HCT116 (cell line): ENCODE results near the gene WDR83. TPM values are rescaled to one million over a fixed set of nuclear protein-coding genes. Genes with fewer than 3 reads are reported as not detected.

Source experiments
- ATAC-seq: fragments of 200-7000 bp; cut with Tn5 transposase; 2 replicates; pipeline ENCODE4 v1.9.1; 2020; ENCODE audit warnings: mild to moderate bottlenecking, moderate library complexity
- BruUV-seq: library from RNA; stranded (reverse); fragments of 400-500 nt; replicated peaks from 2 replicates; lab custom pipeline; 2021; lab: Mats Ljungman, UMichigan
- CTCF ChIA-PET: fragments of 300-600 bp; sonication (Branson Sonifier 250); formaldehyde crosslinking; loops from one replicate; lab custom pipeline; 2021; ENCODE audit warnings: antibody characterized with exemption; lab: Charles Lee
- POLR2A ChIA-PET: fragments of 300-600, 350-600 bp; sonication (Branson Sonifier 250); formaldehyde crosslinking; loops from one replicate; lab custom pipeline; 2021; ENCODE audit warnings: antibody characterized with exemption; lab: Charles Lee
- RAD21 ChIA-PET, 2 experiments: fragments of 300-600 bp; sonication (Branson Sonifier 250); formaldehyde crosslinking; loops; one replicate each; lab custom pipeline; 2023; ENCODE audit warnings: low total read pairs in 2 of 2; ENCODE audit not compliant: uncharacterized antibody in 2 of 2, unreplicated experiment in 2 of 2, low non-redundant PET in 1 of 2; lab: Charles Lee
- DNase-seq: peaks from one replicate; pipeline ENCODE4 v3.0.0-alpha.2; 2010; ENCODE audit warnings: low read depth, low spot score
- H2AFZ ChIP-seq: fragments of 200-600 bp; shearing (Covaris generic), sonication (generic); 2 replicates; pipeline ENCODE4 v1.6.1; 2017; ENCODE audit warnings: low read depth, mixed run types, mixed read lengths, antibody characterized with exemption, low read length; ENCODE audit not compliant: poor library complexity, severe bottlenecking
- H3K27ac ChIP-seq: 2 replicates; pipeline ENCODE4 v1.5.1; 2012; ENCODE audit warnings: low read depth, low read length
- H3K27me3 ChIP-seq: fragments of 200-600 bp; sonication (generic); 2 replicates; pipeline ENCODE4 v1.6.1; 2016; ENCODE audit warnings: mixed run types, low read length, mixed read lengths; ENCODE audit not compliant: insufficient read depth
- H3K36me3 ChIP-seq, 2 experiments: fragments of 200-500 bp in 1 of 2; fragments of 200-600 bp in 1 of 2; sonication (Bioruptor generic) in 1 of 2; sonication (generic) in 1 of 2; 2 replicates each; pipeline versions ENCODE4 v1.5.1 to v1.6.1; 2014 to 2016; ENCODE audit warnings: low read length in 2 of 2, inconsistent platforms in 1 of 2, mixed read lengths in 1 of 2, mixed run types in 1 of 2; ENCODE audit not compliant: insufficient read depth in 2 of 2, control insufficient read depth in 1 of 2
- H3K4me1 ChIP-seq, 2 experiments: fragments of 200-600 bp in 1 of 2; sonication (generic) in 1 of 2; 2 replicates each; pipeline versions ENCODE4 v1.5.1 to v1.6.1; 2012 to 2017; ENCODE audit warnings: low read length in 2 of 2, inconsistent platforms in 1 of 2, mild to moderate bottlenecking in 1 of 2, mixed read lengths in 1 of 2, mixed run types in 1 of 2, moderate library complexity in 1 of 2; ENCODE audit not compliant: insufficient read depth in 2 of 2, control insufficient read depth in 1 of 2
- H3K4me2 ChIP-seq: fragments of 200-600 bp; sonication (generic); 2 replicates; pipeline ENCODE4 v1.6.1; 2017; ENCODE audit warnings: mixed run types, low read length, mixed read lengths
- H3K4me3 ChIP-seq, 2 experiments: fragments of 200-600 bp in 1 of 2; sonication (generic) in 1 of 2; replicated peaks in 1 of 2; 2 replicates each; pipeline ENCODE4 v1.5.1; 2011 to 2016; ENCODE audit warnings: low read length in 2 of 2, control low read depth in 1 of 2, low read depth in 1 of 2, mild to moderate bottlenecking in 1 of 2, mixed read lengths in 1 of 2, mixed run types in 1 of 2
- H3K79me2 ChIP-seq: fragments of 200-600 bp; sonication (generic); 2 replicates; pipeline ENCODE4 v1.6.1; 2017; ENCODE audit warnings: mild to moderate bottlenecking, mixed run types, low read length, moderate library complexity, mixed read lengths; ENCODE audit not compliant: insufficient read depth
- H3K9ac ChIP-seq: fragments of 200-600 bp; sonication (generic); 2 replicates; pipeline ENCODE4 v1.6.1; 2016; ENCODE audit warnings: low read length, mixed read lengths
- H3K9me2 ChIP-seq: fragments of 200-600 bp; sonication (generic), shearing (Covaris generic); 2 replicates; pipeline ENCODE4 v1.6.1; 2017; ENCODE audit warnings: mixed run types, mild to moderate bottlenecking, moderate library complexity; ENCODE audit not compliant: insufficient read depth
- H3K9me3 ChIP-seq, 2 experiments: fragments of 200-500 bp in 1 of 2; fragments of 200-600 bp in 1 of 2; sonication (Bioruptor generic) in 1 of 2; sonication (generic) in 1 of 2; 2 replicates each; pipeline ENCODE4 v1.6.1; 2014 to 2017; ENCODE audit warnings: low read length in 2 of 2, mixed read lengths in 2 of 2, inconsistent platforms in 1 of 2, low read depth in 1 of 2, mild to moderate bottlenecking in 1 of 2, mixed run types in 1 of 2, moderate library complexity in 1 of 2; ENCODE audit not compliant: control insufficient read depth in 1 of 2, insufficient read depth in 1 of 2
- H4K20me1 ChIP-seq: fragments of 200-600 bp; sonication (generic), shearing (Covaris generic); 2 replicates; pipeline ENCODE4 v1.6.1; 2017; ENCODE audit warnings: mixed run types, mild to moderate bottlenecking, moderate library complexity; ENCODE audit not compliant: insufficient read depth
- CBX3 ChIP-seq: IDR thresholded peaks from 2 replicates; pipeline ENCODE4 v1.6.1; 2012; ENCODE audit warnings: low read depth
- CTCF ChIP-seq, 3 experiments: fragments of 200-600 bp in 1 of 3; sonication (generic) in 1 of 3; IDR thresholded peaks in 2 of 3; conservative IDR thresholded peaks in 1 of 3; 2 replicates each; pipeline ENCODE4 v1.5.1; 2012 to 2017; ENCODE audit warnings: low read depth in 2 of 3, low read length in 2 of 3, antibody characterized with exemption in 1 of 3, borderline replicate concordance in 1 of 3, control low read depth in 1 of 3, mild to moderate bottlenecking in 1 of 3, mixed read lengths in 1 of 3, mixed run types in 1 of 3, moderate library complexity in 1 of 3; ENCODE audit not compliant: insufficient read depth in 1 of 3
- ELF1 ChIP-seq: IDR thresholded peaks from 2 replicates; pipeline ENCODE4 v1.6.1; 2012; ENCODE audit warnings: low read depth, borderline replicate concordance
- FOSL1 ChIP-seq: IDR thresholded peaks from 2 replicates; pipeline ENCODE4 v1.6.1; 2012; ENCODE audit warnings: low read depth
- JUND ChIP-seq: IDR thresholded peaks from 2 replicates; pipeline ENCODE4 v1.6.1; 2012
- POLR2A ChIP-seq: IDR thresholded peaks from 2 replicates; pipeline ENCODE4 v1.7.0; 2011; ENCODE audit warnings: borderline replicate concordance; ENCODE audit not compliant: insufficient read depth, insufficient read length; ENCODE audit errors: extremely low read depth
- POLR2AphosphoS5 ChIP-seq: IDR thresholded peaks from 2 replicates; pipeline ENCODE4 v1.6.1; 2011; ENCODE audit warnings: mild to moderate bottlenecking, low read depth, low read length, moderate library complexity
- RAD21 ChIP-seq: IDR thresholded peaks from 2 replicates; pipeline ENCODE4 v1.6.1; 2012; ENCODE audit warnings: low read depth, mild to moderate bottlenecking
- REST ChIP-seq: IDR thresholded peaks from 2 replicates; pipeline ENCODE4 v1.6.1; 2012; ENCODE audit warnings: low read depth
- SIN3A ChIP-seq: IDR thresholded peaks from 2 replicates; pipeline ENCODE4 v1.6.1; 2012; ENCODE audit warnings: low read depth
- TCF7L2 ChIP-seq: IDR thresholded peaks from 2 replicates; pipeline ENCODE4 v1.7.0; 2011; ENCODE audit warnings: borderline replicate concordance, inconsistent platforms; ENCODE audit not compliant: insufficient read depth, insufficient read length; ENCODE audit errors: extremely low read depth
- YY1 ChIP-seq: IDR thresholded peaks from 2 replicates; pipeline ENCODE4 v1.6.1; 2011; ENCODE audit warnings: low read length, low read depth, moderate library complexity, mild to moderate bottlenecking; ENCODE audit not compliant: insufficient replicate concordance; ENCODE audit errors: extremely low read depth
- ZNF274 ChIP-seq: fragments of 200-500 bp; sonication (Bioruptor generic); IDR thresholded peaks from 2 replicates; pipeline ENCODE4 v1.6.1; 2014; ENCODE audit warnings: mild to moderate bottlenecking, low read depth, low read length, inconsistent platforms
- intact Hi-C: fragments of 100-400 bp; cut with micrococcal nuclease; formaldehyde crosslinking; loops from 2 replicates; pipeline ENCODE4 v1.10.0; 2022
- total RNA-seq: library from RNA; stranded (reverse); gene quantifications from one replicate; pipeline ENCODE4 v1.2.1, GENCODE V29; 2021; ENCODE audit not compliant: unreplicated experiment
- TF ChIP-seq, protein P1 (sequence below): IDR thresholded peaks from 2 replicates; pipeline ENCODE4 v1.6.1; 2012

Gene WDR83
- total RNA-seq, 1 experiment from 2014 or later = 20.1 TPM

DNA sequence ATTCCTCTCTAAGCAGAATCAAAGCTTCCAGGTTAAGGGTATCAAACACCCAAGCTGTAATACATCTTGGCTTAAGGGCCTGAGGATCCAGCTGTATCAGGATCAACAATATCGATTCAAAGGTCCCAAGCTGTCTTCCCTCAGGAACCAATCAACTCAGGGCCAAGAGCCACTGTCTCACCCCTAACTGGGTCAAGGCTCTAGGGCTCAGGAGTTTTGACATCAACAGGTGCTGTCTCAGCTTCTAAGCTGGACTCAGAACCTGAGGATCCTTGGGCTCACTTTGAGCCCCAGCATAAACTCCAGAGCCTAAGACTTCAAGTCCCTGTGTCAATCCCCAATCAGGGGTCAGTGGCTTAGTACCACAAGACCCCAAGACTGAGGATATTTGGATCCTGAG lies 28.9 kb downstream of the WDR83 start:
- H3K9ac ChIP-seq = peak overlapping the region; percentile 90
- intact Hi-C loops = no loop called here
- peaks cover 9 to 23% of the 10 kb centered on the region in 2 experiments; a peak in 3 of 4 replicates for H3K4me1 ChIP-seq
- peaks cover 10% of the 10 kb centered on the region; the same call in 1 of the 2 replicates for H3K79me2 ChIP-seq
- no peak overlapping the region for H2AFZ ChIP-seq
- RAD21 ChIA-PET = no interaction called here
- no peaks in the 10 kb centered on the region for H4K20me1 ChIP-seq
- no peak overlapping the region for H3K27ac ChIP-seq
- no peaks in the 10 kb centered on the region for H3K9me3 ChIP-seq
- no TSS peak for BruUV-seq
- H3K9me2 ChIP-seq = no peaks in the 10 kb centered on the region
- ATAC-seq = no peak
- H3K4me3 ChIP-seq = peak overlapping the region; percentile 88 to 92
- TF ChIP-seq ELF1 (no peak), JUND (no peak), YY1 (no peak), POLR2A (no peak), POLR2AphosphoS5 (no peak)
- TF ChIP-seq, all 23 proteins: peak for 0
- DNase-seq = no peak
- POLR2A ChIA-PET = no interaction called here
- Histone ChIP-seq H3K36me3 (peaks cover 8 to 12% of the 10 kb centered on the region in 2 experiments; a peak in 3 of 4 replicates), H3K4me2 (peak overlapping the region; percentile 93), H3K27me3 (no peaks in the 10 kb centered on the region)
- CTCF ChIA-PET = no interaction called here

DNA sequence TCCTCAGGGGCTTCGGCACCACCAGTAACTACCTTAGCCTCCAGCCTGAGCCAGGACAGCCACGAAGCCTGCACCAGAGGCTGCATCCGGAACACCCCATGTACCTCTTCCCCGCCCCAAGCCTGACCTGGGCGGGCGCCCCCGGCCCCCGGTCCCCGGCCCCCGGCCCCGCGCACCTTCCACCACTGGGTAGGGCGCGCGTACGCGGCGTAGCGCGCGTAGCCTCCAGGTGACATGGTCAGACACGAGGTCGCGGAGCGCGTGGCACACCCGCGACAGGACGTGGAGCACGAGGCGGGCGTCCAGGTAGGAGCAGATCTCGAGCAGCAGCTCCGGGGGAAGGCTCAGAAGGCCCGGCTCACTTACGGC lies 29.4 kb downstream of the WDR83 start:
- Histone ChIP-seq H2AFZ (no peak overlapping the region), H3K9me2 (no peaks in the 10 kb centered on the region)
- CTCF ChIA-PET = no interaction called here
- ATAC-seq = peak; percentile 46
- RAD21 ChIA-PET = no interaction called here
- TF ChIP-seq POLR2A = no peak
- TF ChIP-seq REST = no peak
- TF ChIP-seq, protein P1, sequence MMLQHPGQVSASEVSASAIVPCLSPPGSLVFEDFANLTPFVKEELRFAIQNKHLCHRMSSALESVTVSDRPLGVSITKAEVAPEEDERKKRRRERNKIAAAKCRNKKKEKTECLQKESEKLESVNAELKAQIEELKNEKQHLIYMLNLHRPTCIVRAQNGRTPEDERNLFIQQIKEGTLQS = no peak
- TF ChIP-seq SIN3A = no peak
- TF ChIP-seq TCF7L2 = no peak
- no peak for TF ChIP-seq FOSL1
- TF ChIP-seq CTCF (IDR thresholded peaks at IDR 0.05 in 2 of 3, conservative IDR thresholded peaks at IDR 0.05 in 1 of 3; ENCODE audit: borderline replicate concordance in 1 of 3, insufficient read depth in 1 of 3, low read depth in 2 of 3, low read length in 2 of 3) = no peak
- TF ChIP-seq CBX3 = no peak
- TF ChIP-seq ZNF274 = no peak
- TF ChIP-seq JUND = no peak
- no peak for TF ChIP-seq YY1
- no peak for TF ChIP-seq POLR2AphosphoS5
- TF ChIP-seq RAD21 = no peak
- TF ChIP-seq, all 23 proteins: peak for 0
- Histone ChIP-seq H3K36me3 (peaks cover 11 to 17% of the 10 kb centered on the region in 2 experiments; a peak in 3 of 4 replicates), H3K4me2 (peak overlapping the region; percentile 93), H3K27me3 (no peaks in the 10 kb centered on the region), H4K20me1 (no peaks in the 10 kb centered on the region), H3K9me3 (no peaks in the 10 kb centered on the region), H3K4me3 (peak overlapping the region; percentile 88 to 92), H3K9ac (peak overlapping the region; percentile 90), H3K79me2 (peaks cover 10% of the 10 kb centered on the region; the same call in 1 of the 2 replicates), H3K27ac (peak overlapping the region; percentile 53), H3K4me1 (peaks cover 9 to 23% of the 10 kb centered on the region in 2 experiments; a peak in 3 of 4 replicates)
- intact Hi-C loops = no loop called here
- POLR2A ChIA-PET = interaction anchor here (1.5 to 1.6 kb wide), 2 partner anchors 14 to 87 kb away, joined by 3 to 8 read pairs; partner anchors contain the start of gene DHPS
- DNase-seq = no peak
- BruUV-seq = no TSS peak
